Germinal center (tissue), 1 donor: ENCODE measurements around the gene LRRTM3.

Source experiments
- DNase-seq: peaks from one replicate; pipeline ENCODE4 v3.0.0; 2012; ENCODE audit warnings: mixed read lengths, low spot score

Gene LRRTM3

DNA sequence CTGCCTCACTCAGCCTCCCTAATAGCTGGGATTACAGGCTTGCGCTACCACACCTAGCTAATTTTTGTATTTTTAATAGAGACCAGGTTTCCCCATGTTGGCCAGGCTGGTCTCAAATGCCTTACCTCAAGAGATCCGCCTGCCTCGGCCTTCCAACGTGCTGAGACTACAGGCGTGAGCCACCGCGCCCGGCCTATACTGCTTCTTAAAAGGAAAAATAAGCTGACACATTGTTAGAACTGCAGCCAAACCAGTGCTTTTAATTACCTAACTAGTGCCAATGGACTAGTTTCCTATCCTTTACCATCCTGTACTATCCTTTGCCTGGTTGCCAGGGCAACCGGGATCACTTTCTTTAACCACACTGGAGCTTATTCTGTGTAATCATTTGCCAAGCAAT lies 108.0 kb downstream of the LRRTM3 start:
- DNase-seq = no peak

DNA sequence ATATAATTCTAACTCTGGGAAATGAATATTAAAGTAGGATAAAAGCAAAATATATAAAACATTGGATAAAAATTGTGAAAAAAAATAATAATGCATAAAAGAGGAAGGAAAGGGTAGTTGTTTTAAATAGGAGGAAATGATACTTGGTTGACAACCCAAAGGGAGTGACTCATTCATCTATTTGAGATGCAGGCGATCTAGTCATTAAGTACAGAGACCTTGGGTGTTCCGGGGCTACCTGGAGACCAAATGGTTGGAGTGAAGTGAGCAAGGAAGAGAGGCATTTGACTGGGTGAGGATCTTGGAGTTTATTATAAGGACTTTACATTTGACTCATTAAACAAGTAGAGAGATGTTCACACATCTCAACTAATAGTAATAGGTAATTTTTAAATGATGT lies 111.0 kb downstream of the LRRTM3 start:
- DNase-seq = no peak

DNA sequence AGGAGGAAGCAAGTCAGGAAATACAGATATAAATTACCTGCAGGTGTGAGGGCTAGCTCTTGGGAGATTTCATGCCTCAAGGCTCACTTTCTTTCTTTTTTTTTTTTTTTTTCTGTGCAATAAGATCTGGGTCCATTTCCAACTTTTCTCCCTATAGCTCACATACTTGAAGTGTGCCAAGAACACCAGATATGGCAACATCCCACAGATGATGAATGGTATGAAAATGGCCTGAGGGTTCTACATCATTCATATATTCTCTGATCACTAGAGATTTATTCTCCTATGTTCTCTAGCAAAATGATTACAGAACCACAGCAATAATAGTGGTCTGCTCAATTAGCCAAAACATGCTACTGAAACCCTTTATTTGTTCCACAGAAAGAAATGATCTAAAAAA lies 117.2 kb downstream of the LRRTM3 start:
- no peak for DNase-seq

DNA sequence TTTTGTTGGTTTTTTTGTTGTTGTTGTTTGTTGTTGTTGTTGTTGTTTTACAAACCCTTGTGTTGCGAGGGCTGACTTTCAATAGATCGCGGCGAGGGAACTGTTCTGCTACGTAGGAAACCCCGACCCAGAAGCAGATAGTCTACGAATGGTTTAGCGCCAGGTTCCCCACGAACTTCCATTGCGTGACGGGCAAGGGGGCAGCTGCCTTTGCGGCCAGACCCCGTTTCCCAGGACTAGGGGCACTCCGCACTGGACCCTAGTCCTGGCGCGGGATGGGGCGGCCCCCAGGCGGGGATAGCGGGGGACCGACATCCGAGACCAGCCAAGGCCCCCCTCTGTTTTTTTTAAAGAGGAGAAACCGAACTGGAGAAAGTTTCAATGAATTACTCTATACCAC lies 119.6 kb downstream of the LRRTM3 start:
- no peak for DNase-seq

DNA sequence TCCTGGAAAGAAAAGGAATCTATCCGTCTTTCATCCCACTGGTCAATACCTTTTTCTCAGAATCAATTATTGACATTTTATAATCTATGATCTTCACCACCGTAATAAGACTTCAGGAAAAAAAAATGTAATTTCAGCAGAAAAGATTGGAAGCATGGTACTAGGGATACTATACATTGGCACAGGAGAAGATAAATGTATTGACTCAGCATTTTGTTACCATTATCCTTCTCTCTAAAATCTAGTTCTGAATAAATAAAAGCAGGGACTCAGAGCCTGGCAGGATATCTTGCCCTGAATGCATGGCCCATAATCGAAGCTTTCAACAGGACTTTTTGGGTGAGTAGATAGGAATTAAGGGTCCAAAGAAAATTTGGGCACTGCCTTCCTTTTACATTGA lies 120.7 kb downstream of the LRRTM3 start:
- no peak for DNase-seq

DNA sequence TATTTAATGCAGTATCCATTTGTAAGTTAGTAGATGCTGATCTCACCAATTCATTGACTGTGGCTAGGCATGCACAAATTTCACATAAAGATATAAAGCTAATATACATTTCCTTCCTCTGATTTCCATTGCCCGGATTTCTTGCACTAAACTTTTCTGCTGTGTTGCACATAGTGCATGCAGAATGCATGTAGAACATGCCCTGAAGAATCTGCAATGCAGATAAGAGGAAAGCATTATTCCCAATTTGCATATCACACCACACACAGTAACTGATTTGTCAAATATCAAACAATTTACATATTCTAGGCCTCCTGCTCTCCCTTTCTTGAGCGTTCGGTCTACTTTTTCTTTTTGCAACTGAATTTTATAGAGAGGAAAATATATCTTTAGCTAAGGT lies 124.2 kb downstream of the LRRTM3 start:
- DNase-seq = no peak

DNA sequence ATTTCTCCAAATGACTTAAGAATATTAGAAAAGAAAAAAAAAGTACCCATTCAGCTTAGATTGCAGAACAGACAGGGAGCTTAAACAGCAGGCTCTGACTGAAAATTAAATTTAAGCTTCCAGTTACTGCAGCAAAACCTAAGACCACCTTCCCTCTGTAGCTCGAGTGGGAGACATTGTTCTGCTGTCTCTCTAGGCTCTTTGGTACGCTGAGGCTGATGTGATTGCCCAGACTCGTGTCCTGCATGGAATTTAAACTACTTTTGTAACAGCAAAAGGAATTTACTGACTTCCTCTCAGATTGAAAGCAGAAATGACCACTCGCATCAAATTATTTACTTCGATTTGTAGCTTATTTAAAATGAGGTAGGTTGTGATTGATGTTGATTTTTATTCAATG lies 124.6 kb downstream of the LRRTM3 start:
- no peak for DNase-seq

DNA sequence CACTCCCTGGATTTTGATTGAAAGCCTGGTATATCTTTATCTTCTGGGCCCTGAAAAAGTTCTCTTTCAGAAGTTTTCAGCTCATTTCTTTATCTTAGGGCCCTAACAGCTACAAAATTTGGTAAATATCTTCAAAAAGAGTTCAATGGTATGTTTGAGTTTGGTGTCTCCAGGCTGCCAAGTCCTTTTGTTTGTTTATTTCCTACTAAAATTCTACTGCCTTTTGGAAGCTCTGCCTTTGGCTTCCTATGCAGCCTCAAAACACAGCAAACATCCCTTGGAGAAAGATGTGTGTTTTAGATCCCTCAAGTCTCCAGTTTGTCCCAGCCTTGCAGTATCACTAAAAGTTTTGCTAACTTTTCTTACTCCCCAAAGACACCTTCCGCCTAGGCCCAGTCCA lies 146.8 kb downstream of the LRRTM3 start:
- DNase-seq = no peak

DNA sequence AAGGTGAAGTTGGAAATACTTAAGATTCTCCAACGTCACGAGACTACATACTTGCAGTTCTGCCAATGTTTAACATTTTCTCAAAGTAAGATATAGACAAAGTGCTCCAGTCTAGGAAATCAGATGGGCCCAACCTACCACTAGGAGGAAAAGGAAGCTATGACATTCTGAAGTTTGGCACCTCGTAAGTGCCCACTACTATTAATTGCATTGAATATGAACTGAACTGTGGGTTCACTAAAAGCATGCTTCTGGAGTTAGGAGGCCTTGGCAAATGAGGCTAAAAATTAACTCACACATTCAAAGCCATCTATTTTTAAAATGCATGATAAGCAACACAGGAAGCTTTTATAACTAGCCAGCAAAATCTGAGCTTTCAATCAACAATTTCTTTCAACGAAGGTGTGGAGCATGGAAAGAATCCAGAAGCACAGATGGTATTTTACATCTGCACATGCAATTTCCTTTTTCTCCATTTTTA lies 149.7 kb downstream of the LRRTM3 start:
- no peak for DNase-seq

DNA sequence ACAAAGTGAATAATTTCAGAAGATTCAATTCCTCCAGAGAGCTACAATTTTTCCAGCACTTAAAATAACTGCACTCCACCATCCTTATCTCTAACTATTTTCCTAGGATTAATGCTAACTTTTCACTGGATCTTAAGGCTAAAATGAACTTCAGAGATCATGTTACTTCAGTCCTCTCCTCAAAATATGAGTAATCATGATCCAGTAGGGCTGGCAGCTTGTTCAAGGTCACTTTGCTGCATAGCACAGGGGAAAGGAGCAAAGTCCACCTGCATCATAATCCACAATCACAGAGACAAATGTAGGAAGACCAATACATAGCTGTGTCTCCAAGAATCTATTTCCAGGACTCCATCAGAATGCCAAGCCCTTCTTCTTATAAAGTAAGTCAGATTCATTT lies 150.3 kb downstream of the LRRTM3 start:
- DNase-seq = no peak

DNA sequence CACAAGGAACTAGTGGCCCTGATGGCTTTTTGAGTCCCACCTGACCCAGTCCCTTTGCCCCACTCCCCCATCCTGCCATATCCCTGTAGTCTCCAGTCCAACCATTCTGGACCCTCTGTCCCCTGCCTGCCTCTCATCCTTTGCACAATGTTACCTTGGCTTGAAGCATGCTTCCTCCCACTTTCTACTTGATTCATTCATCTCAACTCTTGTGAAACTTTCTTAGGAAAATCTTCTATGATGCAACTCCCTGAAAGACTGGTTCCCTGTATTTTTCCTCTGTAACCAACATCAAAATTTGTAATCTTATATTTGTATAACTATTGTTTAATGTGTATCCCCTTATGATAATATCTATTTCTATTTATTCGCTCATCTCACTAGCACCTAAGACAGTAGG lies 151.5 kb downstream of the LRRTM3 start:
- DNase-seq = no peak

DNA sequence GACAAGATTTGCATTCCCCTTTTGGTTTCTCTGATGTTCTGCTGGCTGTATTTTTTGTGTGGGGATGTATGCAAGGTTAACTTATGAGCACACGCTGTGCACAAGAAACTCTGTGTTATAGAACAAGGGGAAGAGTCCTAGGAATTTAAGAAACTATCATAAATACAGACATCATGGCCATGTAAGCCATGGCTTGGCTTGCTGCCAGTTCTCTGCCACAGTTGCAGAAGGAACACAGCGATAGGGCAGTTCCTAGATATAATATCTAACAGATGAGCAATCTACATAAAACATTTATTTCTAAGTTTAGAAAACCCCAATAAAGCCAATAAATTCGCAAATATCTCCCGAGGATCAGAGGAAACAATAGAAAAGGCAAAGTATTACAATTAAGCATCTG lies 153.3 kb downstream of the LRRTM3 start:
- DNase-seq = no peak

DNA sequence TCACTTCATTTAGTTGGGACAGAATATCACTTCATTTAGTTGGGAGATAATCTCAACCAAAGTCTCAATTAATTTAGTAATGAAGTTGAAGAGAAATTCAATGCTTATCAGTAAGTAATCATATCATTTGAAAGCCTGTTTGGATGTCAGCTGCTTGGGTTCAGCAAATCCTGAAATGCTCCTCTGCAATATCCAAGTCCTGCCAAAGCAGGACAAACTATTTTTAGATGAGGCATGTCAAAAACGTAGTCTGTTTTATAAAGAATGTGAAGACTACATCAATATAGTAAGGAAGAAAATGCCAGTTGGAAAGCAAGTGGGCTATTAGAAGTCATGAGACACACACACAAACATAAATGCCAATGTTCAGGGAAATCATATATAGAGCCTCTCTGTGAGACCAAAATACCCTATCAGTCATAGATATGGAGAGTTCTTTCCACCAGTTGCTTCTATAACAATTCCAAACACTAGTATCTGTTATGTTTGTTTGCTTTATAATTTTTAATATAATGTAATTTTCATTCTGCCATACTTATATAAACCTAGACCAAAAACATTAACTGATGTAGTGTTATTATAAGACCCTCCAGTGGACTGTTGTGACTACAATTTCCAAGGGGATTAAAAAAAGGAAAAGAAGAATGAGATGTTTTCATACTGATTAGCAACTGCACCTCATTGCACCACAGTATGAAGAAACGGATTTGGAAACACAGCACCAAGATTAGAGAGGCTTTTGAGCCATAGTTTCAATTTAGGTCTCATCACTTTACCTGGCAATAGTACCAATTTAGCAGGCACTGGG lies 160.7 kb downstream of the LRRTM3 start:
- DNase-seq = no peak

DNA sequence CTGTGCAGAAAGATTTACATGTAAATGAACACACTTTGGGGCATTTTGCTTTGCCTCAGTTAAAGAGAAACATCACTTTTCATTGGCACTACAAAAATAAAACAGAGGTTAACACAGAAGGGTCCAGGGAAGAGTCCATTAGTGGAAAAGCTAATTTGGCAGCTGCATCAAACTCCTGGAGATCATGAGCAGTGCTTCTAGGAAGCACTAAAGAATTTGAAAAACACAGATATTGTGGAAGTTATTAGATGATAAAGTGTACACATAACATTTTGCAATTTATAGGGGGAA lies 161.2 kb downstream of the LRRTM3 start:
- no peak for DNase-seq

DNA sequence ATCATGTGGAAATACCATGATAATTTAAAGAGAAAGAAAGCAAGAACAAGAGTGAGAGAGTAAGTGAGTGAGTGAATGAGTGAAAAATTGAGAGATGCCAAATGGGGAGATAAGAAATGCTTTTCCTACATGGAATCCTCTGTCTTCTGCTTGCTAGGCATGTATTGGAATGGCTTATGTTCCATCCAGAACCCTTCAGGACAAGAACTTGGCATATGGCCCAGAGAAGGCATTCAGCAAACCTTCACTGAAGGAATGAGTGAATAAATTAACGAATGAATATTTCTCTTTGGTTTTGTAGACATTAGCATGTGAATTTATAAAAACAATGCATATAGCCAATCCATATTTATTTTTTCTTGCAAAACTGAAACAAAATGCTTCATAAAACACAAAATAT lies 162.2 kb downstream of the LRRTM3 start:
- DNase-seq = no peak

DNA sequence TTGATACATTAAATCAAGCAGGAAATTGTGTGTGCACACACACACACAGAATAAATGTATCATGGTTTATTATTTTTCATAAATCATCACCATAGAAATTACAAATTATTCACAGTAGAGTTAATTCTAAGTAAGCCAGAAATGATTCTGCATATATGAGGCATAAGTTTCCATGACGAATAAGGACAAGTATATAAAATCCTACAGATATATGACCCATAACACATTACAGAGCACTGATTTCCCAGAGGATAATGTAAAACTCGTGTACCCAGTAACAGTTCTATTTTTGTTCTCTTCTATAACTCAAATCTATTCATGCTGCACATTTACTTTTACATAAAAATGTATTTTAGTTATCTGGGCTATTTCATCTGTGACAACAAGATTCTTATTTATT lies 169.7 kb downstream of the LRRTM3 start:
- DNase-seq = no peak

DNA sequence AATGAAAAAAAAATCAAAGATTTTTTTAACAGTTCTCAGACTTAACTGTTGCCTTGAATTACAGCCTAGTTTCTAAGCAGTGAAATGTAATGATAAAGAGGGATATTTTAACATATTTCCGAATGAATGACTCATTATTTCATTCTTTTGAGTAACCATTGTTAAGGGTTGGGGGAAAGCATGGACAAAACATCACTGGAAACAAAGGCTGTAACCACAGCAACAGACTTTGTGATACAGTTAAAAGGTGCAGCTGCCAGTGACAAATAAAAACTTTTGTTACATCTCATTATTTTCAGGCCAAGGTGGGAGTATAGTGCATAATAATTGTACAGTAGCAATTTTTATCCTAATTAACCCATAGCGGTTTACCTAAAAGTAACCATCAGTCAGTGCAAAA lies 172.6 kb downstream of the LRRTM3 start:
- no peak for DNase-seq

DNA sequence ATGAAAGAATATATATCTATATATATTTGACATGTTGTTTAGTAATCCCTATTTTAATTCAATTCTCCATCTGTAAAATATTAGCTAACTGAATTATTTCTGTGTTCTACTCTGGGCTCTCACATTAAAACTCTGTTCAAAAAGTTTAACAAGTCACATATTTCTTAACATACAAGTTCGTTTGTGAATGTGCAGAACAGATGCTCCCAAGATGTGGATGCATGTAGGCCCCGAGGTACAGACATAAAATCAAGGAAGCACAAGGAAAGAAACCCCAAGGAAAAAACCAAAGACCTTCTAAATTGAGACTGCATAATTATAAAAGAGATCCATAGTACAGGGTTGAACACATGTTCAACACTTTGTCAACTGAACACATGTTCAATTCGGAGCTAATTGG lies 175.1 kb downstream of the LRRTM3 start:
- no peak for DNase-seq

DNA sequence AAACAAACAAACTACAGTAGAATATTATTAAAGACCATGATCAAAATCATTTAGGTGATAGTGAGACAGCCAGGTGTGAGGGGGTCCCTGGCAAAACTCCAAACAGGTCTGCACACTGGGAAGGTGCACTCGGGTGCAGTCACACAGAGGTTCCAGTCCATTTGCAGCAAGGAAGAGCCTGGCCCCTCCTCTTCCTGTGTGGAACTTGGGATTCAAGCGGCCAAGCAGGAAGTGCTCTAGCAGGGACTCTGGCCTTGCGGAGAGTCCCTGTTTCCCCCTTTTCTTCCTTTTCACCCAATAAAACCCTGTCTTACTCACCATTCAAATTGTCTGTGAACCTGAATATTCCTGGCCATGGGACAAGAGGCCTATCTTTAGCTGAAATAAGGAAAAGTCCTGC lies 181.8 kb downstream of the LRRTM3 start:
- no peak for DNase-seq

DNA sequence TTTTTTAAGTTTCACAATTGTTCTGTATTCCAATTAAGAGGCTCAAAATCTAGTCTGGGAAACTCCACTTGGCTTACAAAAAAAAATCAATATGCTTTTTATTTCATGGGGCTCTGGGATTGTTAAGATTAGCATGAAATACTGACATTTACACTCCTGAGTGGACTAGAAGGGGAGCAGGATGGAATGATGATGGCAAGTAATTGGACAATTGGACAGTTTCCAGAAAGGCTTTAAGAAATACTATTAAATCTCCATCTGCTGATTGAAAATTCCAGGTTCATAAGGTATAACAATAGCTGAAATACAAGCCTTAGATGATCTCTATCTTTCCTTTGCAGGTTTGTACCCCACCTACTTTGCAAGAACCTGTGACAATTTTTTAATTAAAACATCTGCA lies 184.4 kb downstream of the LRRTM3 start:
- no peak for DNase-seq

DNA sequence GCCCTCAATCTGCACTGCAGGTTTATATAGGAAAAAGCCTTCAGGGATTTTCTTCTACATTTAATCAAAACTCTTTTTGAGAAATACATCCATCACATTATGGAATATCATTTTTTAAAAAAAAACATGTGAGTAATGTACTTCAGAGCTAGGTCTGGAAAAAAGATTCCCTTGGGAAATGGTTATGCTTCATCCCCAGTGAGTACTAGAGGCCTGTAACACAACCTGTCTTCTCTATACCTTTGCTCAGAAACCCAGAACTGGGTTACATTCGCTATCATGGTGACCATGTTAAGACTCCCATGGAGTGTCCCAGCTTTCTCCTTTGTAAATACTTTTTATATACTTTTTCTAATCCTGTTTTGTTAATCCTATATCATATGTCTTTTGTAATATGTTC lies 186.9 kb downstream of the LRRTM3 start:
- no peak for DNase-seq

DNA sequence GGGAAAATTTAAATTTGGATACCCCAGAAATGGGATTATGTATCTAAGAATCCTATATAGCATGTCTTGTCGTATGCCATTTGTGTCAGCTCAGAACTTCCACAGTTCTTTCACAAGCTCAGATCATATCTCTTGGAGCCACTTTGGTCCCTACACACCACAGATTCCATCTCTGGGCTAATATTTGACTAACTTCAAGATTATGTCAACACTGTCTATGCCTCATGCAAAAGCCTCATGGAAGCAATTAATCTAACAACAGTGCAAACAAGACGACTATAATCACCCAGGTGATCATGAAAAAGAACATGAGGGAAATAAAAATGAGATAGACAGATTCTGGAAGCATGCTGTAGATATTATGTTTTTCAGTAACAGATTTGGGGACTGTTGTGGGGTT lies 189.1 kb downstream of the LRRTM3 start:
- no peak for DNase-seq

DNA sequence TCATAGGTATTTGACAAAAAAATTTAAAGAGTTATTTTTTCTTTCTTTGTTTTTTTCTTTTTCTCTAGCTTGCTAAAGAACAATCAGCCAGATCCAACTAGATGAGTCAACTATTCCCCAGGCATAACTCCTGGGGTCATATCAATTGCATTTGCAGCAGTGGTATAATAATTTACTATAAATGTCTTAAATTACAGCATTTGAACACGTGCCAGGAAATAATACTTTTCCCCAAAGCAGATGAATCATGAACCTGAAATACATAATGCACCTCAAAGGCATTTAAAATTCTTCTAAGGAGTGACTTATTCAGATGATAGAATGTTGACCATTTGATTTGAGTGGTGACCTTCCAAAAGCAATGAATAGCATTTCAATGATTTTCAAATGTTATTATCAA lies 190.1 kb downstream of the LRRTM3 start:
- no peak for DNase-seq

DNA sequence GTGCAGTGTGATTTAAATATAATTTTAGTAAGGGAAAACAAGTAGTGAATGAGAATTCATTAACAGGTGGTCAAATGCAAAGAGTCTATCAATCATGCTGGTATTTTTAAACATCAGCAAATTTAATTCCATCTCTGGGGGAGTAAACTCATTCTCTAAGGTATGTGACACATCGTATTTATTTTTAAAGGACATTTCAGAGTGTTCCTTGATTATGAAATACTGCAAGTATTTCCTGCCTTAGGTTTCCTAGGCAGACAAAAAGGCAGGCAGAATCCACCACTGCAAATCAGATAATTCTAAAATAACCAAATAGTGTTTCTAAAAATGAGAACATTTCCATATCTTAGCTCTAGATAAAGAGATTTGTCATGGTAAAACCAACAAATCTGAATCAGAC lies 193.8 kb downstream of the LRRTM3 start:
- no peak for DNase-seq

DNA sequence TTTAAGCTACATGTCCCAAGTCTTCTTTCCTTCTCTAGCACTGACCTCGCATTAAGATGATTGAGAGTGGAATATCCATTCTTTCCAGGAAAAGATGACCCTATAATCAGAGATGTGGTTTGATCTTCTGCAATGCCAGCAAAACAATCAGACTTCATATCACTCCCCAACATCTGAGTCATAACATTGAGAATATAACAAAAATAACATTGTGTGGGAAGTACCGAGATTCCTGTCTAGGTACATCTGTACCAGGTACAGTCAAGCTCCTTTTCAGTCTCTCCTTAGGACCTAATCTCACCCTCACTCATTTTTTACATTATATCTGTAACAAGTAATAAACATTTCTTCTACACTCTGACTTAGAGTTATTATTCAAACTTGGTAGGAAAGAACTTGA lies 201.6 kb downstream of the LRRTM3 start:
- no peak for DNase-seq
